NCI-H524 (cell line): ENCODE results near the gene SEMA6C.
A peak's percentile ranks its signal among the peaks of the same experiment; 100 is the strongest.
"Not testable (repeated sequence)": the region's sequence is repeated elsewhere in the genome, so short reads cannot be mapped to it uniquely, and the experiment has no call there.

ENCODE experiments used
- DNase-seq, 2 experiments: peaks; one replicate each; lab custom pipeline; 2025; lab: John Stamatoyannopoulos, UW

The SEMA6C gene

GRCh38 chr1:151146412-151147131 is at the start of gene SEMA6C:
SEMA6C (minus strand) TSS chr1:151146631; CDS start chr1:151142621, 4,010 bp downstream.
- peak; percentile 75 to 83 for DNase-seq

- not testable (repeated sequence) for DNase-seq
These were observed 48.6 kb upstream of the SEMA6C start for GRCh38 chr1:151194894-151195594.

- DNase-seq: no peak
These were observed 47.4 kb upstream of the SEMA6C start for GRCh38 chr1:151193856-151194255.

GRCh38 chr1:151193304-151193703 is 46.9 kb upstream of the SEMA6C start:
- no peak for DNase-seq

DNA sequence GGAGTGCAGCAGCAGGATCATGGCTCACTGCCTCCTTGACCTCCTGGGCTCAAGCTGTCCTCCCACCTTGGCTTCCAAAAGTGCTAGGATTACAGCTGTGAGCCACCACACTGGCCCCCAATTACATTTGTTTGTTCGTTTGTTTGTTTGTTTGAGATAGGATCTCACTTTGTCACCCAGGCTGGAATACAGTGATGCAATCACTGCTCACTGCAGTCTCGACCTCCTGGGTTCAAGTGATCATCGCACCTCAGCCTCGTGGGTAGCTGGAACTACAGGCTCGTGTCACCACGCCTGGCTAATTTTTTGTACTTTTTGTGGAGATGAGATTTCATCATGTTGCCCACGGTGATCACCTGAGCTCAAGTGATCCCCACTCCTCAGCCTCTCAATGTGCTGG is 45.6 kb upstream of the SEMA6C start:
- no peak for DNase-seq

DNA sequence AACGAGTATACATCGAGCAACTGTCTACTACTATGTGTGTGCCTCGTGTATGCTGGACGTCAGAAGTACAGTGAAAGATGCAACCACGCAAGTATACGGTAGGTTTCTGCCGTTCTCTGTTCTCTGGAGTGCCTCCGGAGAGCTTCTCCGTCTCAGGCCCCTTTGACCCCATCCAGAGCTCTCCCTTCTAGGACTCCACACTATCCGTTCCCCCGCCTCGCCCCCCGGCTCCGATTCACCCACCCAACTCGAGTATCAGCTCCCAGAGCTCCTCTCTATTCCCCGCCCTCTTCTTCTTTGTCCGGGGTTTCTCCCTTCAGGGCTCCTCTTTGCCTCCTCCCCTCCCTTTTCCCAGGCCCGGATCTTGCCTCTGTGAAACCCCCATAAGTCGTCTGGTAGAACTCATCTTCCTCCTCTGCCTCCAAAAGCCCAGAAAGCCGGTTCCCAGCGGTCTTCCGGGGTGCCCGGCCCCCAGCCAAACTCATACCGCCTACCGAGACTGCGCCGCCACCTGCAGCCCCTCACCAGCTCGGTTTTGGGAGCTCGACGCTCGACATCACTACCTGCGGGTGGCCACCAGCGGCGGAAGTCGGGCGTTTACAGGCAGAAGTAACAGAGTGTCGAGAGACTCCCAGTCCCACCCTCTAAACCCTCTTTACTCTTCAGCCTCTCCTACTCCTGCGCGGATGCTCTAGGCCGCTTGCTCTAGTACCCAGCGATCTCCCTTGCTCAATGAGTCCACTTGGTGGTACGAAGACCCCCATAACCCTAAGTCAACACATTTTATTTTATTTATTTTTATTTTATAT is 43.4 kb upstream of the SEMA6C start, which contains the start of gene VPS72:
Gene VPS72, minus strand, starts transcription at position 561 of the 809 bp plus-strand sequence. Its CDS starts 76 bp downstream, at position 485.
- DNase-seq: peak; percentile 83 to 91

GRCh38 chr1:151188667-151189066 is 42.2 kb upstream of the SEMA6C start:
- not testable (repeated sequence) for DNase-seq

DNA sequence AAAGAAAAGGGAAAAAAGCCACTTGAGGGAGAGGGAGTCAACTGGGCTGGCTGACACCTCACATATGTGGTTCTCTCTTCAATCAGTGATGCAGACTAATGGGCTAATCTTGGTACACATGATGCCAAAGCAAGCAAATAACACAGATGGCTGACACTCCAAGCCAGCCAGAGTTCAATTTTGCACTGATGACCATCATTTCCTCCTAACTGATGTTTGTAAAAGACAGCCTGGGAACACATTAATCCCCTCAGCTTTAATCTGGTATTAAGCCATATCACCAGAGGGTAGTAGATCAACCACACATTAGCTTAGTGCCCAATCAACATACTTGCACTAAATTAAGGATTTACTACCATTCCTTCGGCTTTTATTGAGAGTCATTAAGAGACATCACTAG is 40.8 kb upstream of the SEMA6C start:
- DNase-seq: peak; percentile 89 to 93

- no peak for DNase-seq
These were observed 37.8 kb upstream of the SEMA6C start for GRCh38 chr1:151184211-151184610.

DNA sequence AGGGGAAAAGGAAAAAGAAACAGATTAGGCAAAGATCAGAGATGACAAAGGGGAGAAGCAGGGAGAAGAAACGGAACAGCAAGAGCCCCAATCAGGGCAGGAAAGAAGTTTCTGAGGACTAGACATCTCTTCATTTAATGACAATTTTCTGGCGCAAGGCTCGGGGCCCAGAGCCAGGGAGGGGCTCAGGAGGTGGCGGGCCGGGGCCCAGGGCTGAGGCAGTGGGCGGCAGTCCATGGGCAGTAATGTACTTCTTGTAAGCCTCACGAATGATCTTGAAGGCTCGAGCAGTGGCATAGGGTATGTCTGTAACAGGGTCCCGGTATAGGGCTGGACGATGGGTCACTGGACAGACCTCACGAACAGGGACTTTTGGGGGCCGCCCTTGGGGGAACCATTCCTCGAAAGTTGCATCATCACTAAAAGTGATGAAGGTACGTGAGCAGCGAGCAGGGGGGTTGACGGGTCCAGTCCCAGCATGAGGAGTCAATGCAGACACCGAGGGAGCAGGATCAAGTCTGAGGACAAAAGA is 30.1 kb upstream of the SEMA6C start:
- no peak for DNase-seq

DNA sequence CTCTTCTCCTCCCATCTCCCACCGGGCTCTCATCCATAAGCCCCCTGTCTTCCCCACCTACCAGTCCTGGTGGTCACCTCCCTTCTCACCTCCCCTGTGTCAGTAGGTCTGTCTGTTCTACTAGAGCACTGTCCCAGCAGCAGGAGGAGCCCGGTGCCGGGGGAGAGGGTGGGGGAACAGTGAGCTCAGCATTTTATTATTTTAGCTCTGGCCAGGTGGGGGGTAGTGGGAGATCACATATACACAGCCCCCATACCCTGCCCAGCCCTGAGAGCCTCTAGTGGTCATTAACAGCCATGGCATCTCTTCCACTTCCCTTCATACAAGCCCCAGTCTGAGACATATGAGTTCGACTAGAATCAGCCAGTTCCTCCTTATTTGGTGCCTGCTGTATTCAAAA is 29.4 kb upstream of the SEMA6C start, which contains the start of gene TMOD4:
Gene TMOD4, minus strand, starts transcription at position 119 of the 400 bp plus-strand sequence. CDS start 1,106 bp downstream, outside the sequence.
- DNase-seq: no peak

GRCh38 chr1:151175041-151175741 is 28.8 kb upstream of the SEMA6C start:
- no peak for DNase-seq

DNA sequence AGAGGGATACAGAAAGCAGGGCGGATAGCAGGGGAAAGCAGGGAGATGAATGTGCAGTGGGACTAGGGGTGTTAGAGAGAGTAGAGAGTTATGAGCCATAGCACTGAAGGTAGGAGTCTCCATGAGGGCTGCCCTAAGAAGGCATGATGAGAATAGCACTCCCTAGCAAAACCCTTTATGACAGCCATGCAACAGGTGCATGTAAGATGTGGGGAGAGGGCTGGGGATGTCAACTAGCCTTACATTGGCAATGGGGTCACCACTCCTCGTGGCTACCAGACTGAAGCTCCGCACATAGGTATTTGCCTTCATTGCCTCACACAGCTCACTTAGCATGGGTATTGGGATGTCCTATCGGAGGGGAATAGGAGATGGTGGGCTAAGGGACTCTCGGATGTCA is 24.8 kb upstream of the SEMA6C start:
- no peak for DNase-seq

- DNase-seq: no peak
These were observed 20.7 kb upstream of the SEMA6C start for GRCh38 chr1:151167116-151167515.

- peak in 1 of 2 experiments; percentile 23 for DNase-seq
These were observed 20.1 kb upstream of the SEMA6C start for GRCh38 chr1:151166505-151166956.

DNA sequence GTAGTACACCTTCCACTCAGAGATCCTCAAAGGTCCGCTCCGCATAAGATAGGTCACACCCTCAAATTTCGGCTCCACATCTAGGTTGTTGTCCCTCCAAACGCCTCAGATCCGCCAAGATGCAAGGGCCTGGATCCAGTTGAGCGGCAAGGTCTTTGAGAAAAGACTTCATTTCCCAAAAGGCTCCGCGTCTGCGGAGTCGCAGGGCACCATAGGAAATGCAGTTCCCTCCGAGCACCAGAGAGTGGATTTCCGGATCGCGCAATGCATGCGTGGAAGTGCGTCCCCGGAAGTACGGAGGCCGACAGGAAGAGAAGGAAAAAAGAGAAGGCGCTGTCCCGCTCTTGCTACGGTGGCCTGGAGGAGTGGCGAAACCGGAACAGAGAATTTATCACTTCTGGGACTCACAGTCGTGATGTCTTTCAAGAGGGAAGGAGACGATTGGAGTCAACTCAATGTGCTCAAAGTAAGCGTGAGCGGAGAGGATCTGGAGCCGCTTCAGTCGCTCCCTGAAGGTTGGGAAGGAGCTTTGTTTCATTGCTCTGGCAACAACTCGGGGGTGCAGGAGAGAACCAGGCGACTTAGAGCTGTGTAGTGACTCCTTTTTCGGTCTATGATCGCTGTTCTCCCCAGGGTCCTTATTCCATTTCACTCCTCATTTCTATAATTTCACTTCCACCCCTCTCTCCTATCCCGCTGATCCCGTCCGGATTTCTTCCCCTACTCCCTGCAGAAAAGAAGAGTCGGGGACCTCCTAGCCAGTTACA is 19.5 kb upstream of the SEMA6C start, which contains the start of the genes LYSMD1 and SCNM1:
Gene LYSMD1, minus strand, starts transcription at position 165 of the 767 bp plus-strand sequence. CDS start 644 bp downstream, outside the sequence.
Gene SCNM1, plus strand, starts transcription at position 407 of the 767 bp plus-strand sequence. Its CDS starts 9 bp downstream, at position 416.
- peak; percentile 95 to 98 for DNase-seq

- DNase-seq: peak; percentile 83 to 92
These were observed 18.9 kb upstream of the SEMA6C start for GRCh38 chr1:151165281-151165737.

GRCh38 chr1:151164732-151165280 is 18.4 kb upstream of the SEMA6C start:
- DNase-seq: no peak

DNA sequence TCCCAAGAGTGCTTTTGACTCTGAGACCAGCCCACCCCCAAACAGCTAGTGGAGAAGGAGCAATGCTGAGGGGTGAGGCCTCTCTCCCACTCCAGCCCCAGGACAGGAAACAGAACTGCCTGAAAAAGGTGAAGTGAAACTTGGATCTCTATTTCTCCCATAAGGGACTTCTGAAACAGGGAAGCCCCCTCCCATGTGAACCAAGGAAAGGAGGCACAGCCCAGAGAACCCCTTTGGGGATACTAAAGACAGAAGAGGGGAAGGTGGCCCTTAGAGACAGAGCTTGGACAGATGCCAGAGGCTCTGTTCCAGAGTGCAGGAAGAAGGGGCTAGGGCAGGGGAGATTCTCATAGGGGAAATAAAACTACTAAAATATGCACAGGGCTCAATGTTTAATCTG is 12.9 kb upstream of the SEMA6C start:
- DNase-seq: no peak
